OCI-LY1 (cell line): ENCODE results near the gene PCBP3.

ENCODE experiments used
- H2AFZ ChIP-seq: fragments of 200-600 bp; sonication (generic), shearing (Covaris generic); 2 replicates; pipeline ENCODE4 v1.6.0; 2014; ENCODE audit warnings: antibody characterized with exemption, mild to moderate bottlenecking, low read length
- H3F3A ChIP-seq: fragments of 200-600 bp; sonication (generic), shearing (Covaris generic); 2 replicates; pipeline ENCODE4 v1.6.0; 2014; ENCODE audit warnings: mild to moderate bottlenecking, antibody characterized with exemption, low read length, moderate library complexity; ENCODE audit not compliant: insufficient read depth
- H3K27ac ChIP-seq: fragments of 200-600 bp; sonication (generic); 2 replicates; pipeline ENCODE4 v1.5.1; 2014; ENCODE audit warnings: low read length, mixed run types, mild to moderate bottlenecking, low read depth; ENCODE audit not compliant: poor library complexity, severe bottlenecking
- H3K27me3 ChIP-seq: fragments of 200-600 bp; sonication (generic); 2 replicates; pipeline ENCODE4 v1.6.0; 2014; ENCODE audit warnings: antibody characterized with exemption, mild to moderate bottlenecking, low read length, moderate library complexity; ENCODE audit not compliant: insufficient read depth
- H3K36me3 ChIP-seq: fragments of 200-600 bp; sonication (generic); 2 replicates; pipeline ENCODE4 v1.6.1; 2014; ENCODE audit warnings: mild to moderate bottlenecking, antibody characterized with exemption, low read length, moderate library complexity, mixed read lengths; ENCODE audit not compliant: insufficient read depth
- H3K4me1 ChIP-seq: fragments of 200-600 bp; sonication (generic); 2 replicates; pipeline ENCODE4 v1.5.1; 2014; ENCODE audit warnings: mild to moderate bottlenecking, low read length, moderate library complexity; ENCODE audit not compliant: insufficient read depth, severe bottlenecking
- H3K4me2 ChIP-seq: fragments of 200-600 bp; sonication (generic), shearing (Covaris generic); 2 replicates; pipeline ENCODE4 v1.6.1; 2014; ENCODE audit warnings: low read length
- H3K4me3 ChIP-seq: fragments of 200-600 bp; sonication (generic); 2 replicates; pipeline ENCODE4 v1.5.1; 2014; ENCODE audit warnings: low read length, low read depth, mild to moderate bottlenecking, mixed read lengths; ENCODE audit not compliant: poor library complexity, severe bottlenecking
- H3K79me2 ChIP-seq: fragments of 200-600 bp; shearing (Covaris generic); 2 replicates; pipeline ENCODE4 v1.6.1; 2016; ENCODE audit warnings: mixed run types, low read length, mixed read lengths; ENCODE audit not compliant: insufficient read depth
- H3K9ac ChIP-seq: fragments of 200-600 bp; sonication (generic), shearing (Covaris generic); 2 replicates; pipeline ENCODE4 v1.6.1; 2014; ENCODE audit warnings: mild to moderate bottlenecking, low read length, mixed read lengths
- H3K9me2 ChIP-seq: fragments of 200-600 bp; sonication (generic), shearing (Covaris generic); 2 replicates; pipeline ENCODE4 v1.6.1; 2014; ENCODE audit warnings: low read depth, mild to moderate bottlenecking, low read length, mixed read lengths
- H3K9me3 ChIP-seq: fragments of 200-600 bp; shearing (Covaris generic); 2 replicates; pipeline ENCODE4 v1.6.1; 2014; ENCODE audit warnings: low read length, mixed read lengths
- H4K20me1 ChIP-seq: fragments of 200-600 bp; sonication (generic), shearing (Covaris generic); 2 replicates; pipeline ENCODE4 v1.6.0; 2016; ENCODE audit warnings: mild to moderate bottlenecking, low read length; ENCODE audit not compliant: insufficient read depth
- EZH2 ChIP-seq: fragments of 200-600 bp; sonication (generic), shearing (Covaris generic); IDR thresholded peaks from 2 replicates; pipeline ENCODE4 v1.8.0; 2017; ENCODE audit warnings: borderline replicate concordance, mixed run types, mild to moderate bottlenecking, antibody characterized with exemption, low read length, moderate library complexity, mixed read lengths
- TF ChIP-seq, protein P1 (sequence below): fragments of 200-600 bp; sonication (generic), shearing (Covaris generic); IDR thresholded peaks from 2 replicates; pipeline ENCODE4 v1.5.1; 2017; ENCODE audit warnings: mild to moderate bottlenecking, antibody characterized with exemption, low read length, moderate library complexity, mixed read lengths

Gene PCBP3

DNA sequence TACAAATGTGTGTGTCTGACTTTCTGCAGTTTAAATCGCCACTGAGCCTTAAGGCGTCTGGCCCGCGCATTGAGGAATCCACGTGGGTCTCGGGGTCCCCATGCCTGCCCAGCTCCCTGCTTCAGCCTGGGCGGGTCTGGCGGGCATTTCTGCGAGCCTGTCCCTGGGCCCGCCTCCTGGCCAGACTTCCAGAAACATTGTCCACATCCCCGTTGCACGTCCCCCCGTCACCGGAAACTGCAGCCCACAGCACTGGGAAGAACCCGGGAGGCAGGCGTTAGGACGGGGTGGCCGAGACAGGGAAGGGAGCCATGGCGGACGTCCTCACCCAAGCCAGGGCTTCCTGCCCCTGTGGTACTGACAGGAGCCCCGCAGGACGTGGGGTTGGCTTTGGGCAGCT, 225.0 kb downstream of the PCBP3 start:
- no peak overlapping the region for H2AFZ ChIP-seq
- no peaks in the 10 kb centered on the region for H3K79me2 ChIP-seq
- no peak for TF ChIP-seq EZH2
- TF ChIP-seq, protein P1, sequence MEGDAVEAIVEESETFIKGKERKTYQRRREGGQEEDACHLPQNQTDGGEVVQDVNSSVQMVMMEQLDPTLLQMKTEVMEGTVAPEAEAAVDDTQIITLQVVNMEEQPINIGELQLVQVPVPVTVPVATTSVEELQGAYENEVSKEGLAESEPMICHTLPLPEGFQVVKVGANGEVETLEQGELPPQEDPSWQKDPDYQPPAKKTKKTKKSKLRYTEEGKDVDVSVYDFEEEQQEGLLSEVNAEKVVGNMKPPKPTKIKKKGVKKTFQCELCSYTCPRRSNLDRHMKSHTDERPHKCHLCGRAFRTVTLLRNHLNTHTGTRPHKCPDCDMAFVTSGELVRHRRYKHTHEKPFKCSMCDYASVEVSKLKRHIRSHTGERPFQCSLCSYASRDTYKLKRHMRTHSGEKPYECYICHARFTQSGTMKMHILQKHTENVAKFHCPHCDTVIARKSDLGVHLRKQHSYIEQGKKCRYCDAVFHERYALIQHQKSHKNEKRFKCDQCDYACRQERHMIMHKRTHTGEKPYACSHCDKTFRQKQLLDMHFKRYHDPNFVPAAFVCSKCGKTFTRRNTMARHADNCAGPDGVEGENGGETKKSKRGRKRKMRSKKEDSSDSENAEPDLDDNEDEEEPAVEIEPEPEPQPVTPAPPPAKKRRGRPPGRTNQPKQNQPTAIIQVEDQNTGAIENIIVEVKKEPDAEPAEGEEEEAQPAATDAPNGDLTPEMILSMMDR, result no peak
- H3K9me2 ChIP-seq, result no peaks in the 10 kb centered on the region
- H3K4me1 ChIP-seq, result no peaks in the 10 kb centered on the region
- no peaks in the 10 kb centered on the region for H3K36me3 ChIP-seq
- H3F3A ChIP-seq, result no peaks in the 10 kb centered on the region
- no peaks in the 10 kb centered on the region; the same call in 1 of the 2 replicates for H3K27me3 ChIP-seq
- H4K20me1 ChIP-seq, result no peaks in the 10 kb centered on the region
- H3K27ac ChIP-seq, result no peak overlapping the region
- no peaks in the 10 kb centered on the region for H3K9me3 ChIP-seq
- no peak overlapping the region for H3K9ac ChIP-seq
- no peak overlapping the region for H3K4me2 ChIP-seq
- no peak overlapping the region for H3K4me3 ChIP-seq

- TF ChIP-seq EZH2, result no peak
- TF ChIP-seq, protein P1, result no peak
- no peak overlapping the region for H2AFZ ChIP-seq
- H3F3A ChIP-seq, result no peaks in the 10 kb centered on the region
- H3K9me2 ChIP-seq, result no peaks in the 10 kb centered on the region
- H3K4me3 ChIP-seq, result no peak overlapping the region
- H4K20me1 ChIP-seq, result no peaks in the 10 kb centered on the region
- H3K27me3 ChIP-seq, result no peaks in the 10 kb centered on the region
- no peak overlapping the region for H3K27ac ChIP-seq
- no peaks in the 10 kb centered on the region for H3K79me2 ChIP-seq
- no peak overlapping the region for H3K9ac ChIP-seq
- H3K36me3 ChIP-seq, result no peaks in the 10 kb centered on the region
- no peaks in the 10 kb centered on the region for H3K4me1 ChIP-seq
- H3K9me3 ChIP-seq, result no peaks in the 10 kb centered on the region
- H3K4me2 ChIP-seq, result no peak overlapping the region
These were observed 225.8 kb downstream of the PCBP3 start for GRCh38 chr21:45869121-45870007.

- Histone ChIP-seq H4K20me1 (no peaks in the 10 kb centered on the region), H3K4me2 (no peak overlapping the region), H3K4me1 (no peaks in the 10 kb centered on the region), H2AFZ (no peak overlapping the region), H3K36me3 (no peaks in the 10 kb centered on the region), H3K9me2 (no peaks in the 10 kb centered on the region), H3K4me3 (no peak overlapping the region), H3K9ac (no peak overlapping the region), H3K9me3 (no peaks in the 10 kb centered on the region), H3F3A (no peaks in the 10 kb centered on the region), H3K27ac (no peak overlapping the region), H3K27me3 (no peaks in the 10 kb centered on the region), H3K79me2 (no peaks in the 10 kb centered on the region)
- TF ChIP-seq, protein P1, result no peak
- TF ChIP-seq EZH2, result no peak
These were observed 226.9 kb downstream of the PCBP3 start for GRCh38 chr21:45870421-45870820.
